ENCODE data around the gene NTM. TPM values are rescaled to one million over a fixed set of nuclear protein-coding genes. Genes with fewer than 3 reads are reported as not detected.
A peak's percentile ranks its signal among the peaks of the same experiment; 100 is the strongest.
"Not testable (repeated sequence)": the region's sequence is repeated elsewhere in the genome, so short reads cannot be mapped to it uniquely, and the experiment has no call there.

The NTM gene
- total and polyA plus RNA-seq, 2 experiments from 2014 or later: 2.2 to 4.9 TPM

DNA sequence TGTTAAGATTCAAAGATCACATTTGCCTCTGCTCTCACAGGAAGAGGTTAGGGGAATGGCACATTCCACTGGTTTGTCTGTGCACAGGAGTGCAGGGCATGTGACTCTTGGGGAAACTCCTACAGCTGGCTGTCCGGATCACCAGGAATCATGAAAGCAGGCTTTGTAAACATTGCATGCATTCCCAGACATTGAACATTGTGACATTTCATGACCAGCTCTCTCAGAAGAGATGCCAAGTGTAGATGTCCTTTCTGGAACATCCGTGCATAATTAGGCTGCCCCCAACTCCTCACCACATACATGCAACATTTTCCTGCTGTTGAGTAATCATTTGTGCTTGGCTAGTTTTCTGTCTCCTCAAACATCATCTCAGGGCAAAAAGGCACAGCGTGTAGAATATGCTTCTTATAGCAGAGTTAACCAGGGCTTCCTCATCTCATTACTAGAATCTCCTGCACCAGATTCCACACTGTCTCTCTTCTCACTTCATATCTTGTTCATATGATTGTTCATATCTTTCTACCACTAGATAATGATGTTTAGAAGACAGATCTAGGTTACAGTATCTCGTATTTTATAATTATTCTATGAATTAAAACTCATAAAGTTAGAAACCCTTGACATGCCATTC is 694.7 kb downstream of the NTM start:
- Histone ChIP-seq H3K79me2 (no peaks in the 10 kb centered on the region), H3K4me2 (peak overlapping the region; percentile 6), H3K4me3 (no peak overlapping the region), H3K9me2 (replicated peaks; ENCODE audit: insufficient read depth) (no peaks in the 10 kb centered on the region), H3K36me3 (replicated peaks; ENCODE audit: insufficient read depth, low read depth) (no peaks in the 10 kb centered on the region), H3K27ac (peak overlapping the region; percentile 77), H3K9me3 (ENCODE audit: low read depth) (peaks cover 4% of the 10 kb centered on the region), H3K4me1 (ENCODE audit: insufficient read depth) (no peaks in the 10 kb centered on the region), H2AFZ (no peak overlapping the region), H4K20me1 (ENCODE audit: insufficient read depth, poor library complexity, severe bottlenecking) (no peaks in the 10 kb centered on the region), H3K27me3 (no peaks in the 10 kb centered on the region)
- no peak for TF ChIP-seq EZH2phosphoT487 (IDR thresholded peaks at IDR 0.05; ENCODE audit: low read depth, severe bottlenecking, unreplicated experiment)
- no peak for TF ChIP-seq EZH2 (IDR thresholded peaks at IDR 0.05; ENCODE audit: borderline replicate concordance)
- TF ChIP-seq, protein P1, sequence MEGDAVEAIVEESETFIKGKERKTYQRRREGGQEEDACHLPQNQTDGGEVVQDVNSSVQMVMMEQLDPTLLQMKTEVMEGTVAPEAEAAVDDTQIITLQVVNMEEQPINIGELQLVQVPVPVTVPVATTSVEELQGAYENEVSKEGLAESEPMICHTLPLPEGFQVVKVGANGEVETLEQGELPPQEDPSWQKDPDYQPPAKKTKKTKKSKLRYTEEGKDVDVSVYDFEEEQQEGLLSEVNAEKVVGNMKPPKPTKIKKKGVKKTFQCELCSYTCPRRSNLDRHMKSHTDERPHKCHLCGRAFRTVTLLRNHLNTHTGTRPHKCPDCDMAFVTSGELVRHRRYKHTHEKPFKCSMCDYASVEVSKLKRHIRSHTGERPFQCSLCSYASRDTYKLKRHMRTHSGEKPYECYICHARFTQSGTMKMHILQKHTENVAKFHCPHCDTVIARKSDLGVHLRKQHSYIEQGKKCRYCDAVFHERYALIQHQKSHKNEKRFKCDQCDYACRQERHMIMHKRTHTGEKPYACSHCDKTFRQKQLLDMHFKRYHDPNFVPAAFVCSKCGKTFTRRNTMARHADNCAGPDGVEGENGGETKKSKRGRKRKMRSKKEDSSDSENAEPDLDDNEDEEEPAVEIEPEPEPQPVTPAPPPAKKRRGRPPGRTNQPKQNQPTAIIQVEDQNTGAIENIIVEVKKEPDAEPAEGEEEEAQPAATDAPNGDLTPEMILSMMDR (IDR thresholded peaks at IDR 0.05; ENCODE audit: poor library complexity): no peak
- peak; percentile 64 for DNase-seq (ENCODE audit: low spot score)
- 52% methylated on average over 4 of the region's 4 CpGs for WGBS (ENCODE audit: low lambda C conversion rate, missing lambda C conversion rate)

GRCh38 chr11:132068556-132068955 is 698.1 kb downstream of the NTM start:
- no peak for DNase-seq (ENCODE audit: low spot score)
- no peak overlapping the region for H3K4me2 ChIP-seq
- H3K27me3 ChIP-seq: no peaks in the 10 kb centered on the region
- H3K9me2 ChIP-seq (replicated peaks; ENCODE audit: insufficient read depth): no peaks in the 10 kb centered on the region
- no peak overlapping the region for H2AFZ ChIP-seq
- H3K27ac ChIP-seq: no peak overlapping the region
- peaks cover 4% of the 10 kb centered on the region for H3K9me3 ChIP-seq (ENCODE audit: low read depth)
- no peak for TF ChIP-seq EZH2phosphoT487 (IDR thresholded peaks at IDR 0.05; ENCODE audit: low read depth, severe bottlenecking, unreplicated experiment)
- H3K36me3 ChIP-seq (replicated peaks; ENCODE audit: insufficient read depth, low read depth): no peaks in the 10 kb centered on the region
- H4K20me1 ChIP-seq (ENCODE audit: insufficient read depth, poor library complexity, severe bottlenecking): no peaks in the 10 kb centered on the region
- no peak overlapping the region for H3K4me3 ChIP-seq
- no peaks in the 10 kb centered on the region for H3K79me2 ChIP-seq
- H3K4me1 ChIP-seq (ENCODE audit: insufficient read depth): peaks cover 5% of the 10 kb centered on the region

GRCh38 chr11:132069593-132069992 is 699.2 kb downstream of the NTM start:
- H3K4me2 ChIP-seq; H3K9me2 ChIP-seq (replicated peaks; ENCODE audit: insufficient read depth); H3K4me3 ChIP-seq; H3K9me3 ChIP-seq (ENCODE audit: low read depth); H3K4me1 ChIP-seq (ENCODE audit: insufficient read depth); DNase-seq (ENCODE audit: low spot score); H3K79me2 ChIP-seq; H3K27me3 ChIP-seq; H3K36me3 ChIP-seq (replicated peaks; ENCODE audit: insufficient read depth, low read depth); H3K27ac ChIP-seq; H4K20me1 ChIP-seq (ENCODE audit: insufficient read depth, poor library complexity, severe bottlenecking); H2AFZ ChIP-seq: not testable (repeated sequence)
- 92% methylated on average over 15 of the region's 15 CpGs for WGBS (ENCODE audit: low lambda C conversion rate, missing lambda C conversion rate)

DNA sequence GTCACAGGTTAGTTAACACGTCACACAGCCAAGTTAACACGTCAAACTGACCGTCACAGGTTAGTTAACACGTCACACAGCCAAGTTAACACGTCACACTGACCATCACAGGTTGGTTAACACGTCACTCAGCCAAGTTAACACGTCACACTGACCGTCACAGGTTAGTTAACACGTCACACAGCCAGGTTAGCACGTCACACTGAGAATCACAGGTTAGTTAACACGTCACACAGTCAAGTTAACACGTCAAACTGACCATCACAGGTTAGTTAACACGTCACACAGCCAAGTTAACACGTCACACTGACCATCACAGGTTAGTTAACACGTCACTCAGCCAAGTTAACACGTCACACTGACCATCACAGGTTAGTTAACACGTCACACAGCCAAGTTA is 700.5 kb downstream of the NTM start:
- not testable (repeated sequence) for H3K4me2 ChIP-seq; H2AFZ ChIP-seq; H3K9me3 ChIP-seq (ENCODE audit: low read depth); H3K36me3 ChIP-seq (replicated peaks; ENCODE audit: insufficient read depth, low read depth); H4K20me1 ChIP-seq (ENCODE audit: insufficient read depth, poor library complexity, severe bottlenecking); H3K4me1 ChIP-seq (ENCODE audit: insufficient read depth); H3K4me3 ChIP-seq; H3K27ac ChIP-seq; H3K9me2 ChIP-seq (replicated peaks; ENCODE audit: insufficient read depth); H3K27me3 ChIP-seq; DNase-seq (ENCODE audit: low spot score); H3K79me2 ChIP-seq
- WGBS (ENCODE audit: low lambda C conversion rate, missing lambda C conversion rate): 95% methylated on average over 16 of the region's 17 CpGs

DNA sequence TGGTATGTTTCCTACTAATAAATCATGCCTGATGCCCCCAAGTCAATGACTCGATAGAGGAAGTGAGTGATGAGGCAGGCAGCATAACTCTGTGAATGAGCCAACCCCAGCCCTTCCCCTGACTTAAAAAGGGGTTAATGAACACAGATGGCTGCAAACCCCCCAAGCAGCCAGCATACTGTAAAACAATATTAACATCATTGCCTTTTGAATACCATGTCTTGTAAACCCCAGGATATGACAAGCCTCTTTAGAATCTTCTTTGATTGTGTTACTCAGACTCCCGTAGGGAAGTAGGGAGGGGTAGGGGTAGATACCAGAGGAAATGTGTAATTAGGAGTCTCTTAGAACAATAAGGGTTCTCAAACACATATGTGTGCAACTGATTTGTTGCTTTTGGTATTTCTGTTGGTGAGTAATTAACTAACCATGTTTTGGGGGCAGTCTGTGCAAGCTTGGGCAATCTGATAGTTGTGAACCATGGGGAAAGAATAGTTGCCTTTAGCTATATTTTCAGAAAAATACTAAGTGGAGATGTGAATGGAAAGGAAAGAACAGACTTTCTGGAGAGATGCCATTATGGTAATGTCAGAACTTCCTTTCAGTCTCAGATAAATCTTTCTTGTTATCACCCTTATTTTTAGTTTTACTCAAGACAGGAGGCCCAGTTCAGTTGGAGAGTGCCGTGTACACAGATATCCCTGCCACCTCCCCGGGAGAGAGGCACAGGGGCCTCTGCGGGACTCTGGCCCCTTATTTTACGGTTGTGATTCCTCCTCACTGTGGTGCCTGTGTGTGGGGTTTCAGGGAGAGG is 701.8 kb downstream of the NTM start:
- TF ChIP-seq, protein P1 (IDR thresholded peaks at IDR 0.05; ENCODE audit: poor library complexity): no peak
- TF ChIP-seq EZH2 (IDR thresholded peaks at IDR 0.05; ENCODE audit: borderline replicate concordance) (no peak), EZH2phosphoT487 (IDR thresholded peaks at IDR 0.05; ENCODE audit: low read depth, severe bottlenecking, unreplicated experiment) (no peak)
- no peak for DNase-seq (ENCODE audit: low spot score)
- H2AFZ ChIP-seq: no peak overlapping the region
- peak overlapping the region; percentile 54 for H3K27ac ChIP-seq
- peaks cover 5% of the 10 kb centered on the region for H3K4me1 ChIP-seq (ENCODE audit: insufficient read depth)
- no peak overlapping the region for H3K4me3 ChIP-seq
- H3K4me2 ChIP-seq: no peak overlapping the region
- H3K9me3 ChIP-seq (ENCODE audit: low read depth): no peaks in the 10 kb centered on the region
- H3K9me2 ChIP-seq (replicated peaks; ENCODE audit: insufficient read depth): no peaks in the 10 kb centered on the region
- no peaks in the 10 kb centered on the region for H3K36me3 ChIP-seq (replicated peaks; ENCODE audit: insufficient read depth, low read depth)
- H3K27me3 ChIP-seq: no peaks in the 10 kb centered on the region
- WGBS (ENCODE audit: low lambda C conversion rate, missing lambda C conversion rate): 39% methylated on average over 6 of the region's 6 CpGs
- no peaks in the 10 kb centered on the region for H4K20me1 ChIP-seq (ENCODE audit: insufficient read depth, poor library complexity, severe bottlenecking)
- H3K79me2 ChIP-seq: no peaks in the 10 kb centered on the region

Measured in hepatocyte (in vitro differentiated cells).